Measurements from ENCODE around the gene TMEM63B.

DNA sequence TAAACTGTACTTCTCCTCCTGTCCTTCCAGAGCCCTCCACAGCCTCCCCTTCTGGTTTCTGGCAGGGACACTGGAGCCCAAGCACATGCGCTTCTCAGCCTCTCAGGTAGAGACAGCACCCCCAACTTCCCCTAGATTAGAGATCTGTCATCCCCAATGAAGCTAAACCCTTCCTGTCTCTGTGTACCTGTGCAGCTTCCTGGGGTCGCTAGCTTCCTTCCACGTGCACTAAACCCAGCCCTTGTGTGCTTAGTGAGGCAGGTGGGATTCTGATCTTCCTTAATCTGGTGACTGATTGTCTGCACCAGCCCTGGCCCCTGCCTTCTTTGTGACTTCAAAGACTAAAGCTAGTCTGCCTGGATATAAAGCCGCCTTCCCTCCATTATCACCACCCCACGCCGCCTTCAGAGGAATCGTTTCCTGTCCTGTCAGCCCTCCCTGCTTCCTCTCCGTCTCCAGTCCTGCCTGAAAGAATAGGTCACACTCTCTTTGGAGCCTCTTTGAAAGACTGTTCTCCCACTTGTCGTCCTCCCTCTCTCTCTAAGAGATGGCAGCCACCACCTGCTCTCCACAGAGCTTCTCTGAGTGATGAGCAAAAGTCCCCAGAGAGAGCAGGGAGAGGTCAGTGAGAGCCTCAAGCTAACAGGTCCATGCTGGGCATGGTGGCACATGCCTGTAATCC, 58.7 kb downstream of the TMEM63B start:
- TF ChIP-seq SRSF3 (IDR thresholded peaks at IDR 0.05; ENCODE audit: insufficient read depth, low read length) (no peak), EZH2 (IDR thresholded peaks at IDR 0.05; ENCODE audit: borderline replicate concordance, low read depth, low read length) (no peak)
- TF ChIP-seq, protein P1, sequence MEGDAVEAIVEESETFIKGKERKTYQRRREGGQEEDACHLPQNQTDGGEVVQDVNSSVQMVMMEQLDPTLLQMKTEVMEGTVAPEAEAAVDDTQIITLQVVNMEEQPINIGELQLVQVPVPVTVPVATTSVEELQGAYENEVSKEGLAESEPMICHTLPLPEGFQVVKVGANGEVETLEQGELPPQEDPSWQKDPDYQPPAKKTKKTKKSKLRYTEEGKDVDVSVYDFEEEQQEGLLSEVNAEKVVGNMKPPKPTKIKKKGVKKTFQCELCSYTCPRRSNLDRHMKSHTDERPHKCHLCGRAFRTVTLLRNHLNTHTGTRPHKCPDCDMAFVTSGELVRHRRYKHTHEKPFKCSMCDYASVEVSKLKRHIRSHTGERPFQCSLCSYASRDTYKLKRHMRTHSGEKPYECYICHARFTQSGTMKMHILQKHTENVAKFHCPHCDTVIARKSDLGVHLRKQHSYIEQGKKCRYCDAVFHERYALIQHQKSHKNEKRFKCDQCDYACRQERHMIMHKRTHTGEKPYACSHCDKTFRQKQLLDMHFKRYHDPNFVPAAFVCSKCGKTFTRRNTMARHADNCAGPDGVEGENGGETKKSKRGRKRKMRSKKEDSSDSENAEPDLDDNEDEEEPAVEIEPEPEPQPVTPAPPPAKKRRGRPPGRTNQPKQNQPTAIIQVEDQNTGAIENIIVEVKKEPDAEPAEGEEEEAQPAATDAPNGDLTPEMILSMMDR (IDR thresholded peaks at IDR 0.05 in 2 of 3, conservative IDR thresholded peaks at IDR 0.05 in 1 of 3; ENCODE audit: insufficient read depth in 2 of 3, low read depth in 1 of 3, low read length in 3 of 3): no peak
